PC-3 (cell line): ENCODE results near the gene ERCC6L2. TPM values are rescaled to one million over a fixed set of nuclear protein-coding genes. Genes with fewer than 3 reads are reported as not detected.

Source experiments
- ATAC-seq: fragments of 200-7000 bp; cut with Tn5 transposase; 2 replicates; pipeline ENCODE4 v1.9.1; 2020; ENCODE audit warnings: mild to moderate bottlenecking, moderate library complexity
- BruUV-seq: library from RNA; stranded (reverse); fragments of 400-500 nt; replicated peaks from 2 replicates; lab custom pipeline; 2021; lab: Mats Ljungman, UMichigan
- CTCF ChIA-PET: fragments of 300-600 bp; sonication (Branson Sonifier 250); formaldehyde crosslinking; loops from one replicate; lab custom pipeline; 2022; ENCODE audit warnings: antibody characterized with exemption; lab: Charles Lee
- POLR2A ChIA-PET: fragments of 300-600 bp; sonication (Branson Sonifier 250); formaldehyde crosslinking; loops from one replicate; lab custom pipeline; 2022; ENCODE audit warnings: antibody characterized with exemption; ENCODE audit not compliant: unreplicated experiment; lab: Charles Lee
- DNase-seq: peaks from one replicate; pipeline ENCODE4 v3.0.0-alpha.2; 2015
- H2AFZ ChIP-seq: fragments of 300-600 bp; sonication (generic); 2 replicates; pipeline ENCODE4 v1.6.0; 2016; ENCODE audit warnings: antibody characterized with exemption, low read length
- H3F3A ChIP-seq: fragments of 300-600 bp; sonication (generic); one replicate; pipeline ENCODE4 v1.6.0; 2017; ENCODE audit warnings: antibody characterized with exemption, low read length, control low read depth, mild to moderate bottlenecking; ENCODE audit not compliant: unreplicated experiment
- H3K27ac ChIP-seq: fragments of 300-600 bp; sonication (generic); 2 replicates; pipeline ENCODE4 v1.5.1; 2016; ENCODE audit warnings: mild to moderate bottlenecking, low read length
- H3K27me3 ChIP-seq: fragments of 300-600 bp; sonication (generic); 2 replicates; pipeline ENCODE4 v1.6.1; 2016; ENCODE audit warnings: low read length, mixed read lengths
- H3K36me3 ChIP-seq: fragments of 300-600 bp; sonication (generic); 2 replicates; pipeline ENCODE4 v1.6.1; 2016; ENCODE audit warnings: low read depth, mixed run types, low read length, mixed read lengths
- H3K4me1 ChIP-seq: fragments of 300-600 bp; sonication (generic); 2 replicates; pipeline ENCODE4 v1.5.1; 2016; ENCODE audit warnings: low read length; ENCODE audit not compliant: insufficient read depth
- H3K4me2 ChIP-seq: fragments of 300-600 bp; sonication (generic); 2 replicates; pipeline ENCODE4 v1.6.0; 2016; ENCODE audit warnings: low read length
- H3K4me3 ChIP-seq: fragments of 300-600 bp; sonication (generic); 2 replicates; pipeline ENCODE4 v1.5.1; 2016; ENCODE audit warnings: mild to moderate bottlenecking, low read length, mixed read lengths
- H3K79me2 ChIP-seq: fragments of 300-600 bp; sonication (generic); 2 replicates; pipeline ENCODE4 v1.6.1; 2017; ENCODE audit warnings: low read length, mixed read lengths
- H3K9ac ChIP-seq: fragments of 300-600 bp; sonication (generic); 2 replicates; pipeline ENCODE4 v1.6.0; 2016; ENCODE audit warnings: mild to moderate bottlenecking, low read length
- H3K9me2 ChIP-seq: fragments of 300-600 bp; sonication (generic); replicated peaks from 2 replicates; pipeline ENCODE4 v1.6.1; 2016; ENCODE audit warnings: mixed run types, low read length, mixed read lengths
- H3K9me3 ChIP-seq: fragments of 300-600 bp; sonication (generic); 2 replicates; pipeline ENCODE4 v1.6.1; 2016; ENCODE audit warnings: low read length, mixed read lengths
- H4K20me1 ChIP-seq: fragments of 300-600 bp; sonication (generic); 2 replicates; pipeline ENCODE4 v1.6.1; 2016; ENCODE audit warnings: low read length, mixed read lengths
- CTCF ChIP-seq: fragments of 300-600 bp; sonication (generic); conservative IDR thresholded peaks from 2 replicates; pipeline ENCODE4 v1.5.1; 2017; ENCODE audit warnings: antibody characterized with exemption, low read depth, mild to moderate bottlenecking, low read length
- EZH2 ChIP-seq: fragments of 300-600 bp; sonication (generic); IDR thresholded peaks from one replicate; pipeline ENCODE4 v1.6.1; 2017; ENCODE audit warnings: antibody characterized with exemption, mild to moderate bottlenecking, low read length; ENCODE audit not compliant: unreplicated experiment
- EZH2phosphoT487 ChIP-seq: fragments of 300-600 bp; sonication (generic); IDR thresholded peaks from 2 replicates; pipeline ENCODE4 v1.6.1; 2018; ENCODE audit warnings: mild to moderate bottlenecking, antibody characterized with exemption, low read length, borderline replicate concordance
- intact Hi-C: fragments of 100-400 bp; cut with micrococcal nuclease; formaldehyde crosslinking; loops from 2 replicates; pipeline ENCODE4 v1.9.0; 2023
- total RNA-seq: library from RNA; depleted of rRNA; stranded (reverse); fragments of >200 nt; gene quantifications from 2 replicates; pipeline ENCODE4 v1.2.3, GENCODE V29; 2014

ERCC6L2 gene
- total RNA-seq, 1 experiment from 2014 or later, result 18.8 TPM

- no peak for TF ChIP-seq EZH2
- no peak for TF ChIP-seq EZH2phosphoT487
- TF ChIP-seq CTCF, result no peak
- POLR2A ChIA-PET, result no interaction called here
- Histone ChIP-seq H3K9me3 (no peaks in the 10 kb centered on the region), H4K20me1 (no peaks in the 10 kb centered on the region), H3K36me3 (0 out of 2 replicates have a peak, but pooled peaks cover 3% of the 10 kb centered on the region), H3K9me2 (no peaks in the 10 kb centered on the region), H3K27me3 (no peaks in the 10 kb centered on the region), H3K79me2 (no peaks in the 10 kb centered on the region), H3K27ac (no peak overlapping the region), H3K4me3 (no peak overlapping the region), H3K9ac (no peak overlapping the region), H3F3A (no peaks in the 10 kb centered on the region), H3K4me1 (no peaks in the 10 kb centered on the region), H3K4me2 (no peak overlapping the region), H2AFZ (no peak overlapping the region)
- DNase-seq, result no peak
- intact Hi-C loops, result no loop called here
- CTCF ChIA-PET, result no interaction called here
- BruUV-seq, result no TSS peak
- ATAC-seq, result no peak
These were observed 128.9 kb downstream of the ERCC6L2 start for GRCh38 chr9:96004379-96004778.

GRCh38 chr9:96006296-96006879 lies 130.9 kb downstream of the ERCC6L2 start:
- no peaks in the 10 kb centered on the region for H3K79me2 ChIP-seq
- no peak overlapping the region for H3K27ac ChIP-seq
- ATAC-seq (no peak), DNase-seq (no peak)
- intact Hi-C loops, result no loop called here
- H3K27me3 ChIP-seq, result no peaks in the 10 kb centered on the region
- TF ChIP-seq EZH2, result no peak
- TF ChIP-seq CTCF, result no peak
- no peak for TF ChIP-seq EZH2phosphoT487
- 0 out of 2 replicates have a peak, but pooled peaks cover 3% of the 10 kb centered on the region for H3K36me3 ChIP-seq
- H3K4me3 ChIP-seq, result no peak overlapping the region
- BruUV-seq, result no TSS peak
- H3K4me2 ChIP-seq, result no peak overlapping the region
- H3K9ac ChIP-seq, result no peak overlapping the region
- ChIA-PET CTCF (no interaction called here), POLR2A (no interaction called here)
- no peaks in the 10 kb centered on the region for H3F3A ChIP-seq
- no peaks in the 10 kb centered on the region for H3K9me3 ChIP-seq
- no peaks in the 10 kb centered on the region for H3K4me1 ChIP-seq
- no peaks in the 10 kb centered on the region for H4K20me1 ChIP-seq
- H2AFZ ChIP-seq, result no peak overlapping the region
- H3K9me2 ChIP-seq, result no peaks in the 10 kb centered on the region

- CTCF ChIA-PET, result no interaction called here
- no peak overlapping the region for H2AFZ ChIP-seq
- no peak for ATAC-seq
These were observed 131.5 kb downstream of the ERCC6L2 start for GRCh38 chr9:96006961-96007360.

More at GRCh38 chr9:96006961-96007360, 131.5 kb downstream of the ERCC6L2 start:
- DNase-seq, result no peak
- H3K4me1 ChIP-seq, result no peaks in the 10 kb centered on the region
- H3F3A ChIP-seq, result no peaks in the 10 kb centered on the region
- H3K9me2 ChIP-seq, result no peaks in the 10 kb centered on the region
- H3K4me3 ChIP-seq, result no peak overlapping the region
- no peak for TF ChIP-seq EZH2
- TF ChIP-seq CTCF, result no peak
- no peak for TF ChIP-seq EZH2phosphoT487
- H3K9ac ChIP-seq, result no peak overlapping the region
- POLR2A ChIA-PET, result no interaction called here
- no peak overlapping the region for H3K4me2 ChIP-seq
- H3K27me3 ChIP-seq, result no peaks in the 10 kb centered on the region
- no peaks in the 10 kb centered on the region for H4K20me1 ChIP-seq
- intact Hi-C loops, result no loop called here
- no peaks in the 10 kb centered on the region for H3K79me2 ChIP-seq
- 0 out of 2 replicates have a peak, but pooled peaks cover 3% of the 10 kb centered on the region for H3K36me3 ChIP-seq
- no TSS peak for BruUV-seq
- no peak overlapping the region for H3K27ac ChIP-seq
- no peaks in the 10 kb centered on the region for H3K9me3 ChIP-seq
